Keratinocyte (primary cell): Measurements from ENCODE around the gene C2orf42. TPM values are rescaled to one million over a fixed set of nuclear protein-coding genes. Genes with fewer than 3 reads are reported as not detected.

Experiments
- DNase-seq: peaks from one replicate; pipeline ENCODE4 v3.0.0-alpha.2; 2011; ENCODE audit warnings: low read depth, missing footprints, low spot score
- FAIRE-seq: peaks from 2 replicates; lab custom pipeline; 2011; peaks lifted over from hg19 to GRCh38; lab: Jason Lieb, UNC
- H2AFZ ChIP-seq: 2 replicates; pipeline ENCODE4 v1.6.0; 2012; ENCODE audit warnings: low read length, control low read depth, inconsistent platforms; ENCODE audit not compliant: control insufficient read depth
- H3K27ac ChIP-seq: 2 replicates; pipeline ENCODE4 v1.5.1; 2011; ENCODE audit warnings: low read length; ENCODE audit not compliant: control insufficient read depth, insufficient read depth
- H3K27me3 ChIP-seq: 3 replicates; pipeline ENCODE4 v1.6.0; 2011; ENCODE audit warnings: low read length; ENCODE audit not compliant: control insufficient read depth, insufficient read depth; ENCODE audit errors: extremely low read depth
- H3K36me3 ChIP-seq, 2 experiments: 2 replicates in 1 of 2; 3 replicates in 1 of 2; pipeline ENCODE4 v1.5.1; 2011; ENCODE audit warnings: low read length in 2 of 2, mild to moderate bottlenecking in 1 of 2; ENCODE audit not compliant: control insufficient read depth in 2 of 2, insufficient read depth in 2 of 2; ENCODE audit errors: extremely low read depth in 1 of 2
- H3K4me1 ChIP-seq: 3 replicates; pipeline ENCODE4 v1.5.1; 2011; ENCODE audit warnings: low read length; ENCODE audit not compliant: control insufficient read depth, insufficient read depth; ENCODE audit errors: extremely low read depth
- H3K4me2 ChIP-seq: 3 replicates; pipeline ENCODE4 v1.6.0; 2011; ENCODE audit warnings: low read depth, low read length; ENCODE audit not compliant: control insufficient read depth, insufficient read depth; ENCODE audit errors: extremely low read depth
- H3K4me3 ChIP-seq, 3 experiments: fragments of 200-600 bp in 1 of 3; sonication (generic) in 1 of 3; 2 replicates in 2 of 3; 3 replicates in 1 of 3; pipeline ENCODE4 v1.5.1; 2011 to 2016; ENCODE audit warnings: low read length in 3 of 3, mild to moderate bottlenecking in 3 of 3, control low read depth in 2 of 3, inconsistent platforms in 1 of 3, low read depth in 1 of 3, mixed read lengths in 1 of 3, mixed run types in 1 of 3, moderate library complexity in 1 of 3; ENCODE audit not compliant: control insufficient read depth in 2 of 3, insufficient read depth in 2 of 3; ENCODE audit errors: extremely low read depth in 1 of 3
- H3K79me2 ChIP-seq: 2 replicates; pipeline ENCODE4 v1.6.0; 2012; ENCODE audit warnings: low read length; ENCODE audit not compliant: control insufficient read depth, insufficient read depth
- H3K9ac ChIP-seq: 3 replicates; pipeline ENCODE4 v1.6.0; 2011; ENCODE audit warnings: low read length; ENCODE audit not compliant: control insufficient read depth, insufficient read depth; ENCODE audit errors: extremely low read depth
- H3K9me1 ChIP-seq: 3 replicates; pipeline ENCODE4 v1.6.0; 2011; ENCODE audit warnings: low read length; ENCODE audit not compliant: control insufficient read depth, insufficient read depth; ENCODE audit errors: extremely low read depth
- H3K9me3 ChIP-seq: 2 replicates; pipeline ENCODE4 v1.5.1; 2012; ENCODE audit warnings: low read depth, low read length; ENCODE audit not compliant: control insufficient read depth
- H4K20me1 ChIP-seq: 3 replicates; pipeline ENCODE4 v1.6.0; 2011; ENCODE audit warnings: low read length; ENCODE audit not compliant: control insufficient read depth, insufficient read depth; ENCODE audit errors: extremely low read depth
- EZH2 ChIP-seq: IDR thresholded peaks from one replicate; pipeline ENCODE4 v1.6.1; 2012; ENCODE audit warnings: inconsistent platforms, mild to moderate bottlenecking, low read length, moderate library complexity
- dilution Hi-C: fragments of 300-500 bp; cut with MboI; formaldehyde crosslinking; loops from one replicate; pipeline ENCODE4 v1.7.0; 2020; ENCODE audit warnings: low sequenced_read_pairs; ENCODE audit not compliant: extremely low pct_ligation_motif_present
- polyA plus RNA-seq, 5 experiments: library from polyadenylated mRNA; depleted of rRNA in 3 of 5; stranded (reverse) in 3 of 5; stranded (forward) in 1 of 5; unstranded in 1 of 5; fragments of >200 nt; gene quantifications; 1 replicate in 1 of 5; 2 replicates in 3 of 5; 3 replicates in 1 of 5; pipeline versions ENCODE4 v1.2.1 to v1.2.3, GENCODE V29; 2011 to 2012; ENCODE audit warnings: missing spikeins in 2 of 5, low read depth in 1 of 5, low replicate concordance in 1 of 5
- TF ChIP-seq, protein P1 (sequence below), 3 experiments: IDR thresholded peaks in 1 of 3; conservative IDR thresholded peaks in 1 of 3; optimal IDR thresholded peaks in 1 of 3; 2 replicates in 2 of 3; 3 replicates in 1 of 3; pipeline versions ENCODE3 to v1.5.1; 2011; ENCODE audit warnings: low read length in 3 of 3, mild to moderate bottlenecking in 3 of 3, moderate library complexity in 2 of 3, control low read depth in 1 of 3, inconsistent platforms in 1 of 3; ENCODE audit not compliant: insufficient read depth in 2 of 3; ENCODE audit errors: extremely low read depth in 1 of 3

Gene C2orf42
- polyA plus RNA-seq, 1 donor (not counting 4 experiments of a cell fraction or from before 2014, with no cell fraction given): 9.3 TPM

DNA sequence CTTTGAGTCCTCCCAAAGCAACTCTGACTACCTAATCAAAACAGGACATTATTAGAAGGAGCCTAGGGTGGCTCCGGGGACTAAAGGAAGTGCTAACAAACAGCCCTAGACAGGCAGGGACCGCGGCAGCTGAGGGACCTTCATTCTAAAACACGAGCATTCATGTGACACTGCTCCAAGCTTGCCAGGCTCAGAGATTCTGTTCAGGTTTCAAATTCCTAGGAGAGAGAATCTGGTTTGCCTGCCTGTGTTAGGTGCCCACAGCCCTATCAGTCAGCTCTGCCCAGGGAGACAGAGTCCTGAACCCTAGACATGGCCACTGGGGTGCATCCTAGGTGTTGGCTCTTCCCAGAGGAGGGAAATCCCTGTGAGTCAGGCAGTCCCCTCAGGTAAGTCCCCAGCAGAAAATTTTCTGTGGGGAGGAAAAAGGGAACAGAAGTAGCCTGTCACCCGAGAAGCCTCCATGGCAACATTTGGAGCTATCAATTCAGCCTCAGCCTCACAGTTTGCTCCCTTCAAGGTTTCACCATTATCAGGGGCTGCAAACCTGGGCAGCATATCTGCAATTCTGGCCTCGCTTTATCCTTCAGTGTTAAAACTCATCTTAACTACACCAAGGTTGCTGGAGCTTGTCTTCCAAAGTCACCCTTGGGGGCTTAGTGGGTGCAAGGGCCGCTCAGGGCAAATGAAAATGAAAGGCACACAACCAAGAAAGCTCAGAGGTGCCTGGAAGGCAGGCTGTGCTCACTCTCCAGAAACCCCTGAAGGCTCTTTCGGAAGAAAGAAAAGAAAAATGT lies 75.0 kb downstream of the C2orf42 start:
- Histone ChIP-seq H4K20me1 (no peaks in the 10 kb centered on the region), H3K9me3 (no peaks in the 10 kb centered on the region), H2AFZ (no peak overlapping the region), H3K79me2 (no peaks in the 10 kb centered on the region), H3K27me3 (no peaks in the 10 kb centered on the region), H3K9me1 (no peaks in the 10 kb centered on the region), H3K27ac (no peak overlapping the region), H3K9ac (no peak overlapping the region), H3K4me1 (no peaks in the 10 kb centered on the region), H3K4me2 (no peak overlapping the region), H3K4me3 (no peak overlapping the region), H3K36me3 (no peaks in the 10 kb centered on the region)
- FAIRE-seq (no peak), DNase-seq (no peak)
- TF ChIP-seq, protein P1, sequence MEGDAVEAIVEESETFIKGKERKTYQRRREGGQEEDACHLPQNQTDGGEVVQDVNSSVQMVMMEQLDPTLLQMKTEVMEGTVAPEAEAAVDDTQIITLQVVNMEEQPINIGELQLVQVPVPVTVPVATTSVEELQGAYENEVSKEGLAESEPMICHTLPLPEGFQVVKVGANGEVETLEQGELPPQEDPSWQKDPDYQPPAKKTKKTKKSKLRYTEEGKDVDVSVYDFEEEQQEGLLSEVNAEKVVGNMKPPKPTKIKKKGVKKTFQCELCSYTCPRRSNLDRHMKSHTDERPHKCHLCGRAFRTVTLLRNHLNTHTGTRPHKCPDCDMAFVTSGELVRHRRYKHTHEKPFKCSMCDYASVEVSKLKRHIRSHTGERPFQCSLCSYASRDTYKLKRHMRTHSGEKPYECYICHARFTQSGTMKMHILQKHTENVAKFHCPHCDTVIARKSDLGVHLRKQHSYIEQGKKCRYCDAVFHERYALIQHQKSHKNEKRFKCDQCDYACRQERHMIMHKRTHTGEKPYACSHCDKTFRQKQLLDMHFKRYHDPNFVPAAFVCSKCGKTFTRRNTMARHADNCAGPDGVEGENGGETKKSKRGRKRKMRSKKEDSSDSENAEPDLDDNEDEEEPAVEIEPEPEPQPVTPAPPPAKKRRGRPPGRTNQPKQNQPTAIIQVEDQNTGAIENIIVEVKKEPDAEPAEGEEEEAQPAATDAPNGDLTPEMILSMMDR (optimal IDR thresholded peaks at IDR 0.05 in 1 of 3, IDR thresholded peaks at IDR 0.05 in 1 of 3, conservative IDR thresholded peaks at IDR 0.05 in 1 of 3; ENCODE audit: extremely low read depth in 1 of 3, insufficient read depth in 2 of 3, low read length in 3 of 3): no peak
- TF ChIP-seq EZH2: no peak
- dilution Hi-C loops: no loop called here

DNA sequence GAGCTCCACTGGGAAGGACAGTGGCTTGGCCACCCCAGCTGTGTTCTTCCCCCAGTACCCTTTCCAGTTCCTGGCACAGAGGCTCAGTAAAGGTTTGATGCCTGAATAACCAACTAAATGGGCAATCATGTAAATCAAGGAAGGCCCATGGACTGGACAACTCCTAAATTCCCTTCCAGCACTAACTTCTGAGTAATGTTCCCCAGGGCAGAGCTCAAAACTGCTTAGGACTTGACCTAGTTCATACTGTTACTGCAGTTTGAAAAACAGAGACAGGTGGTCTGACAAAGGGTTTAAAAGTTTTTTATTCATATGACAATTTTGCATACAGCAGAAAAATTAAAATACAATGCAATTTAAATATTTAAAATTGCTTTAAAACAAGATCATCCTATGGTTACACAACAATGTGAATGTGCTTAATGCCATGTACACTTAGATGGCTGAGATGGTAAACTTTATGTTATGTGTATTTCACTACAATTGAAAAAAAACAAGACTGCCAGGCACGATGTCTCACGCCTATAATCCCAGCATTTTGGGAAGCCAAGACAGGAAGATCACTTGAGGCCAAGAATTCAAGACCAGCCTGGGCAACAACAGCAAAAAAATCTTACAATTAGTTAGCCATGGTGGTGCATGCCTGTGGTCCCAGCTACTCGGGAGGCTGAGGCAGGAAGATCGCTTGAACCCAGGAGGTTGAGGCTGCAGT lies 77.3 kb downstream of the C2orf42 start:
- H3K27ac ChIP-seq: no peak overlapping the region
- H3K9ac ChIP-seq: no peak overlapping the region
- TF ChIP-seq, protein P1 (optimal IDR thresholded peaks at IDR 0.05 in 1 of 3, IDR thresholded peaks at IDR 0.05 in 1 of 3, conservative IDR thresholded peaks at IDR 0.05 in 1 of 3; ENCODE audit: extremely low read depth in 1 of 3, insufficient read depth in 2 of 3, low read length in 3 of 3): no peak
- no peaks in the 10 kb centered on the region for H3K36me3 ChIP-seq
- no peaks in the 10 kb centered on the region for H3K27me3 ChIP-seq
- no peaks in the 10 kb centered on the region for H4K20me1 ChIP-seq
- H3K4me2 ChIP-seq: no peak overlapping the region
- no peaks in the 10 kb centered on the region for H3K9me1 ChIP-seq
- FAIRE-seq (no peak), DNase-seq (no peak)
- no peak overlapping the region for H2AFZ ChIP-seq
- H3K79me2 ChIP-seq: no peaks in the 10 kb centered on the region
- dilution Hi-C loops: no loop called here
- no peaks in the 10 kb centered on the region for H3K4me1 ChIP-seq
- H3K4me3 ChIP-seq: no peak overlapping the region
- no peaks in the 10 kb centered on the region for H3K9me3 ChIP-seq
